ENCODE data around the gene ZNF837.
"Not testable (repeated sequence)": the region's sequence is repeated elsewhere in the genome, so short reads cannot be mapped to it uniquely, and the experiment has no call there.

ZNF837 gene

DNA sequence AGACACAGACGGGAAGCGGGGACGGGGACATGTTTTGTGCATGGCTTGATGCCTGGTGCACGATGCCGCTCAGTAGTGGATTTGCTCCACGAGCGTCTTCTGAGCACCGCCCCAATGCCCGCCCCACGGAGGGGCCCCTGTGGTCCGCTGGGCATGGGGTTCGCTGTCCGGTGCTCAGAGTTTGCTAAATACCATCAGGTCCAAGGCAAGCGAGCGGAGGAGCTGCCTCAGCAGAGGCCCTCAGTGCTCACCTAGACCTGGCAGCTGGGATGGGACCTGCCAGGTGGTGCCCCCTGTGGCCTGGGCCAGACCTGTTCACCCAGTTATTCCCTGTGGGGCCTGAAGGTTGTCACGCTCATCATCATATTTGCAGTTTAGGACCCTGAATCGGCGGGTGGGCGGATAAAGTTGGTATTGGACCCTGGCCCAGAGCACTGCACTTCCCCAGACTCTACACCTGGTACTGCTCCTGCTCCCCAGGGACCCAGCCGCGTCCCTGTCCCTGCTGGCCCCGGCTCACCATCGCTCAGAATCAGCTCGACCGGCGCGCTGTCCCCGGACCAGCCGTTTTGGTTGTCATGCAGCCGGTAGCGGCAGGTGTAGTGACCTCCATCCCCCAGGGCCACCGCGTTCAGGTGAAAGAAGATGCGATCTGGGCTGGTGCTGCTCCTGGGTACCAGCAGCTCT lies 29.8 kb downstream of the ZNF837 start:
- no peak for DNase-seq (ENCODE audit: low spot score)

DNA sequence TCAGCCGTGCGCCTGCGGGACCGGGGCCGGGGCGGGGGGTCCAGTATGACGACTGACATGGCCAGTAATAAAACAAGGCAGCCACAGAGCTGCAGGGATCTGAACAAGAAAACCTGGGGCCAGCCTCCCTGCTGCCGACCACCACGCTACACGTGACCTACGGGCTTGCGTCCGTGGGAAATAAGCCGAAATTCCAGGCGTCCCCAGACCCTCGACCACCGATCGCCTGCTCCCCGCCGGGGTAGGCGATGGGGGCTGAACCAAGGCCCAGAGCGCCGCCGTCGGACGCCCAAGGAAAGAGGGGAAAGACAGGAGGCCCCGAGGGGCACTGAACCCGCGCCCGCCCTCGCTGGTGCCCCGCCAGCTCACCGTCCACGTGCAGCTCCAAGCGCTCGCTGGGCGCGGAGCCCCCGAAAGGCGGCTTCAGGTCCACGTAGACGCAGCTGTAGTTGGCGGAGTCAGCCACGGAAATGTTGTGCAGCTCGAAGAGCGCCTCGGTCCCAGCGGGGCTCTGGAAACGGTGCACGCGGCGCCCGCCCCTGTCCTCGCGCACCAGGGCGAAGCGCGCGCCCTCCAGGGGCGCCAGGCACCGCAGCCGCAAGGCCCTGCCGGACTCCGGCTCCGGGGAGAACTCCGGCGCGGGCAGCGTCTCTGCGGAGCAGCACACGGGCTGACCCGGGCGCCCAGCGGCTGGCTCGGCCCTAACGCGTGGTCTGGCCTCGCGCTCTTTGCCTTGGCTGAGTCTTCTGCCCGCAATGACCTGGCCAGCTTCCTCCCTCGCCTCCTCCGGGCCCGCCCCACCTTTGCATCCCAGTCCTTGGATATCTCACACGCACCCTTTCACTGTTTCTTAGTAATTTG lies 30.6 kb downstream of the ZNF837 start:
- DNase-seq (ENCODE audit: low spot score) = no peak

DNA sequence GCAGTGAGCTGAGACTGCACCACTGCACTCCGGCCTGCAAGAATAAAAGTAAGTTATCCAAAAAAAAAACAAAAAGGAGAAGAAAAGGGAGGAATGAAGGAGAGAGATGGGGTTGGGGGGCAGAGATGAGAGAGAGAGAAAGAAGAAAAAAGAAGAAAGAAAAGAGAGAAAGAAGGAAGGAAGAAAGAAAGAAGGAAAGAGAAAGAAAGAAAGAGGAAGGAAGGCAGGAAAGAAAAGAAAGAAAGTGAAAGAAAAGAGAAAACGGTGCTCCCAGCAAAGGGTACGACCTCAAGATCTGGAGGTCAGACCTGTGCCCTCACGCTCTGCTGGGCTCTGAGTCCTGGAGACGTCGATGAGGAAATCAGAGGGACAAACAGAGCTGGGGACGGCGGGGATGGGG lies 31.2 kb downstream of the ZNF837 start:
- no peak for DNase-seq (ENCODE audit: low spot score)

DNA sequence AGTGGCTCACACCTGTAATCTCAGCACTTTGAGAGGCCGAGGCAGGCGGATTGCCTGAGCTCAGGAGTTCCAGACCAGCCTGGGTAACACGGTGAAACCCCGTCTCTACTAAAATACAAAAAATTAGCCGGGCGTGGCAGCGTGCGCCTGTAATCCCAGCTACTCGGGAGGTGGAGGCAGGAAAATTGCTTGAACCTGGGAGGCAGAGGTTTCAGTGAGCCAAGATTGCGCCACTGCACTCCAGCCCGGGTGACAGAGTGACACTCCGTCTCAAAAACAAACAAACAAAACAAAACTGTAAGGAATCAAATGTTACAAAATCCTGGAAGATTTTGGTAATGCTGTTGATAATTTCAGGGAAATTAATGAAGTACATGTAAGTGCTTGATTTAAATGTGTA lies 32.8 kb downstream of the ZNF837 start:
- not testable (repeated sequence) for DNase-seq (ENCODE audit: low spot score)

DNA sequence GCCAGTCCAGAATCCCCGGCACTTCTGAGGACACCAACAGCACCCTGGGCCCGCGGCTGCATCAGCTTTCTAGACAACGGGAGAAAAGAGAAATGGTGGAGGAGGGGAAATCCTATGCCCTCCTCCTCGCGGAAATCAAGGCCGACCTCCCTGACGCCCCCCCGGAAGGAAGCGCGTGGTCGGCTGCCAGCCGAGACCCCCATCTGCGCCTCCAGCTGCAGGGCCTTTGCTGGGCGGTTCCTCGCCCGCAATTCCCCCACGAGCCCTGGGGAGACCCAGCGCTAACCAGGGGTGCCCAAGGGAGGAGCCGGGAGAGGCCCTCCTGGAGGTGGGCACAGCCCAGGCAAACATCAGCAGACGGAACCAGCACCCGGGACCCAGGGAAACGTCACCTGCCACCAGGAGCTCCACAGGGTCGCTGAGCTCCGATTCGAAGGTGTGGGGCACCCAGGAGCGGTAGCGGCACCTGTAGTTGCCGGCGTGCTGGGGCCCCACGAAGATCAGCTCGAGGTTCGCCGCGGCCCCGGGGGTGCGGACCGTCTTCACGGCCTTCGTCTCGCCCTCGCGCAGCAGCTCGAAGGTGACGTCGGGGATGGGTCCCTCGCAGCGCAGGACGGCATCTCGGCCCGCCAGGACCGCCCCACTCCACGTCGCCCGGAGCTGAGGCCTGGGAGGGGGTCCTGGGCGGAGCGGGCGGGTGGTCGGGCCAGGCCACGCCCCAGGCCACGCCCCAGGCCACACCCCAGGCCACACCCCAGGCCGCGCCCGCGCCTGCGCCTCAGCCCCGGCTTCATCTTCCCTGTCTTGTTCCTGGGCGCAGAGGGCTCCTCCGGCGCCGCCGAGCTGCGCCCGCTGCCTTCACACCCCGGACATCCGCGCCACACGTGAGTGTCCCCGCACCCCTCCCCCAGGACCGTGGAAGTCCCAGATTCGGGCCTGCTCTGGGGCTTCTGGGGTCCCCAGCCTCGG lies 33.6 kb downstream of the ZNF837 start:
- no peak for DNase-seq (ENCODE audit: low spot score)

DNA sequence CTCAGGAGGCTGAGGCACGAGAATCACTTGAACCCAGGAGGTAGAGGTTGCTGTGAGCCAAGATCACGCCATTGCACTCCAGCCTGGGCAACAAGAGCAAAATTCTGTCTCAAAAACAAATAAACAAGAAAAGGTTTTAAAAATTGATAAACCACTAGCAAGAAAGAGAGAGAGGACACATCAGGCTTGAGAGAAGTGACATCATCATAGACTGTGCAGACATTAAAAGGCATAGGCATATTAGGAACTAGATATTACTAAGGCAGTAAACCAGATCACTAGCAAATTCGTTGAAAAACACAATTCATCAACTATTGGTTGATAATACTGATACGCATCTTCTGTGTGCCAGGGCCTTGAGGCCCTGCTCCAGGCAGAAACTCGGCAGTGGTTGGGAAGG lies 35.3 kb downstream of the ZNF837 start:
- DNase-seq (ENCODE audit: low spot score) = no peak

DNA sequence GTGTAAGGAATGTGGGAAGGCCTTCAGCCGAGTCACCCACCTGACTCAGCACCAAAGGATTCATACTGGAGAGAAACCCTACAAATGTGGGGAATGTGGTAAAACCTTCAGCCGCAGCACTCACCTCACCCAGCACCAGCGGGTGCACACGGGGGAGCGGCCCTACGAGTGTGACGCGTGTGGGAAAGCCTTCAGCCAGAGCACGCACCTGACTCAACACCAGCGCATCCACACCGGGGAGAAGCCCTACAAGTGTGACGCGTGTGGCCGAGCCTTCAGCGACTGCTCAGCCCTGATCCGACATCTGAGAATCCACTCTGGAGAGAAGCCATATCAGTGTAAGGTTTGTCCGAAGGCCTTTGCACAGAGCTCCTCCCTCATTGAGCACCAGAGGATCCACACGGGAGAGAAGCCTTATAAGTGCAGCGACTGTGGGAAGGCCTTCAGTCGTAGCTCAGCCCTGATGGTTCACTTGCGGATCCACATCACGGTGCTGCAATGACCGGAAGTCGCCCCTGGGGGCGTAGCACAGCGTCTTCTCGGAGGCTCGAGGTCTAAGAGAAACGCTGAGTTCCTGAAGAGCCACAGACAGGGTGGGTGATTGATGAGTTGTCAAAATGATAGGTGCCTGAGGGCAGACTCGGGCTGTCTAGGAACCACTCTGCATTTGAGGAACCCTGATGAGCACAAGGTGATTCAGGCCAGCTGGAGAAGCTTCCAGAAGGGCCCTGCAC lies 41.8 kb downstream of the ZNF837 start:
- DNase-seq (ENCODE audit: low spot score) = no peak

DNA sequence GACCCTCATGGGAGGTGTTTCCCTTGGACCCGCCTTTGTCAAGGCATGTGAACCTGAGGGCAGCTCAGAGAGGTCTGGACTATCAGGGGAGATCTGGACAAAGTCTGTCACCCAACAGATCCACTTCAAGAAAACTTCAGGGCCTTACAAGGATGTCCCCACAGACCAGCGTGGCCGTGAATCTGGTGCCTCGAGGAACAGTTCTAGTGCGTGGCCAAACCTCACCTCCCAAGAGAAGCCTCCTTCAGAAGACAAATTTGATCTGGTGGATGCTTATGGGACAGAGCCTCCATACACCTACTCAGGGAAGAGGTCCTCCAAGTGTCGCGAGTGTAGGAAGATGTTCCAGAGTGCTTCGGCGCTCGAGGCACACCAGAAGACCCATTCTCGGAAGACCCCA lies 42.5 kb downstream of the ZNF837 start:
- DNase-seq (ENCODE audit: low spot score) = no peak

DNA sequence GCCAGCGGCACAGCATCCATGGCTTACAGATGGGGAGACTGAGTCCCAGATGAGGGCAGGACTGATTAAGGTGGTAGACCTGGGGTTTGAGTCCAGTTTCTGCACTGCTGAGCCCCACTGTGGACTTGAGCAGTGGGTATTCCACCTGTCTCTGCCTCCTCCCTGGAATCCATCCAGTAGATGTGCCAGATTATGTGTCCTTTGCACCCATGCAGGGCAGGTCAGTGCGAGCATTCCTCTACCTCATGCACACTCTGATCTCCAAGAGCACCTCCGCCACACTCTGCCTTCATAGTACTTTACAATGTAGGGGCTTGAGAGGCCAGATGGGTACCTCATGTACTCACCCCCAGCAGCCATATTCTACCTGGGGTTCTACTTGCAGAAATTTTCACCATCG lies 44.0 kb downstream of the ZNF837 start:
- no peak for DNase-seq (ENCODE audit: low spot score)

DNA sequence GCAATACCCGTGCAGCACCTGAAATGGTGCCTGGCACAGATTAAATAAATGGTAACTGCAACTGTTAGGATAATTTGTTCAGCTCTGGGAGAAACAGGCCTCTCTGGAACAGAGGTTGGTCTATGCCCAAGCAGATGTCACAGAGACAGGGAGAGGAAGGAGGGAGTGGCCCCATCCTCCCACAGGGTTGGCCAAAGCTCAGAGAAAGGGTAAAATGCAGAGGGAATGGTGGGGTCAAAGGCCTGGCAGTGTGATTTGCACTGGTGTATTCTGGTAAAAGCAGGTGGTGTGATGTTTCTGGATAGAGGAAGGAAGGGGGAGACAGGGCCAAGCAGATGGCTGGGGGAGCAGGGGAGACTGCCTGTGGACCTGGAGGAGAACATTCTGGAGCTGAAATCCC lies 44.6 kb downstream of the ZNF837 start:
- no peak for DNase-seq (ENCODE audit: low spot score)

DNA sequence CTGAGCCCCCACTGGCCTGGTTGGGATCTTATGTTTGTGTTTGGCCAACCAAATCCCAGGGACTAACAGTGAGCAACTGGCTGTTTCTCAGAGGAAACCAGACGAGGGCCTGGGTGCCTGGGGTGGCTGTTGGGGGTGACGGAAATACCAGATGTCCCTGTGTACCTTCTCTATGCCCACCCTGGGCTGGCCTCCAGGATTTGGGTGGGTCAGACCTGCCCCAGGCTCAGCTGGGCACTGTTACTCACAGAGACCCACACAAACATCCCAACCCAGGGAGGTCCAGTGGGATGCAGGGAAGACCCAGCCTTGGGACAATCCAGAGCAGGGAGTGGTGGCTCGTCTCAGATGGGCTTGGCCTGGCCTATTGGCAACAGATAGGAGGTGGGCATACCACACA lies 45.2 kb downstream of the ZNF837 start:
- DNase-seq (ENCODE audit: low spot score) = no peak

DNA sequence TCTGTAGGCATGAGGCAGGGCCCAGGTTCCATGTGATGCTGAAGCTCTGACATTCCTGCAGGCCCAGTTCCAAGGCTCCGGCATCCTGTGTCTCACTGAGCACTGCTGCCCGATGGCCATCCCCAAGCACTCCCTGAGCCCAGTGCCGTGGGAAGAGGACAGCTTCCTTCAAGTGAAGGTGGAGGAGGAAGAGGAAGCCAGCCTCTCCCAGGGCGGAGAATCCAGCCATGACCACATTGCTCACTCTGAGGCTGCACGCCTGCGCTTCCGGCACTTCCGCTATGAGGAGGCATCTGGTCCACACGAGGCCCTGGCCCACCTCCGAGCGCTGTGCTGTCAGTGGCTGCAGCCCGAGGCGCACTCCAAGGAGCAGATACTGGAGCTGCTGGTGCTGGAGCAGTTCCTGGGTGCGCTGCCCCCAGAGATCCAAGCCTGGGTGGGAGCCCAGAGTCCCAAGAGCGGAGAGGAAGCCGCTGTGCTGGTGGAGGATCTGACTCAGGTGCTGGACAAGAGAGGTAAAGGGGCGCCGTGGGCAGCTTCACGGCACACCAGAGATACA lies 46.1 kb downstream of the ZNF837 start:
- no peak for DNase-seq (ENCODE audit: low spot score)

DNA sequence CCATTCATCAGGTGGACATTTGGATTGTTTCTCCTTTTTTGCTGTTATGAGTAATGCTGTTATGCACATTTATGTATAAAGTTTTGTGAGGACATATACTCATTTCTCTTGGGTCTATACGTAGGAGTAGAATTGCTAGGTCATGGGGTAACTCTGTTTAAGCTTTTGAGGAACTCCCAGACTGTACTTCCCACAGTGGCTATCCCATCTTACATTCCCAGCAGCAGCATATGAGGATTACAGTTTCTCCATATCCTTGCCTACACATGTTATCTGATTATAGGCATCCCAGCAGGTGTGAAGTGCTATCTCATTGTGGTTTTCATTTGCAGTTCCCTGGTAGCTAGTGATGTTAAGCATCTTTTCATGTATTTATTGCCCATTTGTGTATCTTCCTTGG lies 48.1 kb downstream of the ZNF837 start:
- DNase-seq (ENCODE audit: low spot score) = no peak

DNA sequence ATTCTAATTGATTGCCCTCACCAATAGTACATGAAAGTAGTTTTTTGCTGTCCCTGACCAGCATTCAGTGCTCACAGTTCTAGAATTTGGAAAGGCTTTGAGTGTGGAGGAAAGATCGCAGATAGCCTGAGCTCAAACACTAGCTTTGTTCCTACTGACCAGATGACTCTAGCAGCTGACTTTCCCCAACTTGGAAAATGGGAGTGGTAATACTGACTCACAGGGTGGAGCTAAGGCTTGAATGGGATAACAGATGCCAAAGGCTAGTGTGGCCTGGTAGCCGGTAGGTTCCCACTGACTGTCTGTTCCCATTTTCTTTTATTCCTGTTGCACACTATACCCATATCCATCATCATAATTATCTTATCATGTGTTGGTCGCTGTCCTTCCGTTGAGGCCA lies 50.4 kb downstream of the ZNF837 start:
- DNase-seq (ENCODE audit: low spot score) = no peak

DNA sequence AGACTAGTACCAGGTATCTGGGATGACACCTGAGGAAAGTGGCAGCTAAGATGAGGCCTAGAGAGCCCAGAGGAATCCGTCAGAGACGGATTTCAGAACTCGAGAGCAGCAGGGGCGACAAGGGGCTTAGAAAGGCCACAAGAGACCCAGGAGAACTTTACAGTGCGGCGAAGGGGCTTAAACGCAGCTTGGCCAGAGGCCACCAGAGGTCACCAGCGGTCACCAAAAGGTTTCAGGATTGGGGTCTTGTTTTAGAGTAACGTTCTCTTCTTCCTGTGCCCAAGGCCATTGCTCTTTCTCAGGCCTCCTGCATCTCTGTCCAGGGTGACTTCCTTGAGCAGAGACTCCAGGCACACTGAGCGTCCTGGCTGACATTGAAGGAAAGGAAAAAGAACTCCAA lies 51.8 kb downstream of the ZNF837 start:
- peak; percentile 45 for DNase-seq (ENCODE audit: low spot score)

DNA sequence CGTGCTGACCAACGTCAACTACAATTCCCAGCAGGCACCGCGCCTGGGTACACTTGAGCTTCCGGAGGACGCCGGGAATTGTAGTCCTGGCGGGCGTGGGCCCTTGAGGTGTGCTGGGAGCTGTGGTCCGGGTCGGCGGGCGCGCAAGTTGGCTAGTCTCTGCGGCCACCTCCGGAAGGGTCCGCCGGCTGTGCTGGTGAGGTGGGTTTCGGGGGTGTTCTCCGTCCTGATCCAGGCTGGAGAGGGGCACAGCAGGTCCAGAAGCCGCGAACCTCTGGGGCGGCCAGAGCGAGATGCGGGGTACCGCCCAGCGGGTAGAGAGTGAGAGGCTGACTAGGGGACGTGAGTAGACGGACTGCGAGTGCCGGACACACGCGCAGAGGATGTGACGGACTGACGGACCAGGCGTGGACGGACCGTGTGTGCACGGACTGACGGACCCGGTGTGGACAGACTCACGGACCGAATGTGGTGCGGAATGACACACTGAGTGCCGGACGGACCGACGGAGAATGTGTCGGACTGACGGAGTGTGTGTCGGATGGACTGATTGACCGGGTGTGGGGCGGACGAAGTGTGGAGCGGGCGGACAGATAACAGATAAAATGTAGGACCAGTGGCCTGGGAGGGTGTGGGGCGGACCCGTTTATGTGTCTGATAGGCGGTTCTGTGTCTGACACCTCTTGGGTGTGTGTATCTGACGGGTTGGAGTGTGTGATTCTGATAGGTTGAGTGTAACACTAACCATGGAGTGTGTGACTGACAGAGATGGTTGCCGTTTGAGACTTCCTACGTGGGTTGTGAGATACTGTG lies 53.7 kb downstream of the ZNF837 start, which contains the start of gene ZSCAN22:
ZSCAN22 (plus strand) TSS at position 81 of the 813 bp plus-strand sequence. CDS start 7,809 bp downstream, outside the sequence.
- DNase-seq (ENCODE audit: low spot score) = peak; percentile 92

DNA sequence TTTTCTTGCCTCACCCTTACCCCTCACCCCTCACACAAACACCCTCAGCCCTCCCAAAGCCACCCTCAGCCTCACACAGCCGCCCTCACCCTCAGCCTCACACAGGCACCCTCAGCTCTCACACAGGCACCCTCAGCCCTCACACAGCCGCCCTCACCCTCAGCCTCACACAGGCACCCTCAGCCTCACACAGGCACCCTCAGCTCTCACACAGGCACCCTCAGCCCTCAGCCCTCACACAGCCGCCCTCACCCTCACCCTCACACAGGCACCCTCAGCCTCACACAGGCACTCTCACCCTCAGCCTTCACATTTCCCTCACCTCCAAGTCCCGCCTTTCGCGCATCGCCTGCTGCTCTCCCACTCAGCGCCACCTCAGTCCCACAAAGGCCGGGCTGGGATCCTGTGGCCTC lies 54.3 kb downstream of the ZNF837 start:
- DNase-seq (ENCODE audit: low spot score) = no peak

DNA sequence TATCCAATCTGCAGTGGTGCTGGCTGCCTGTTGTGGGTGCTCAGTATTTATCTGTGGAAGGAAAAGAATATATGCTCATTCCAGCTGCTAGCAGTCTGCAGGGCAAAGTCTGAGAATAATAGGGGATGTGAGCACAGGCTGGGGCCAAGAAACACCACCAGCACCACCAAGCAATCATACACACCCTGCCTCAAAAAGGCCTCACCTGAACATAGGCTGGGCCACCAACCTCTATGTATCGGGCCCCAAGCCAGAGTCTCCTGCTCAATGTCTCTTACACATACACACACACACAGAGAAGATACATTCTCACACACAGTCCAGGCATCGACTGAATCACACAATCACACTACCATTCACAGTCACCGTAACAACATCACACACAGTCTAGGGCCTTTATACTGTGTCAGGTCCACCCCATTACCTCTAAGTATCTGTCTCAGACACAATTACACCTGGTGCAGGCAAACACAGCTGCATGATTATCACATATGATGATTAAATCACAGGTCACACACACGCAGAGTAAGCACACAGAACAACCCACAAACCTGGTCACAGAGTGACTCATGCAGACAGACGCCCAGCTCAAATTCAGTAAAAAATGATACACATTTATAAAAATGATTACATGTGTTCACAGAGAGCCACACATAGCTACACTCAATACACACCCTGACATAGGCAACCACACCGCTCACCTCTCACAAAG lies 55.4 kb downstream of the ZNF837 start:
- no peak for DNase-seq (ENCODE audit: low spot score)

DNA sequence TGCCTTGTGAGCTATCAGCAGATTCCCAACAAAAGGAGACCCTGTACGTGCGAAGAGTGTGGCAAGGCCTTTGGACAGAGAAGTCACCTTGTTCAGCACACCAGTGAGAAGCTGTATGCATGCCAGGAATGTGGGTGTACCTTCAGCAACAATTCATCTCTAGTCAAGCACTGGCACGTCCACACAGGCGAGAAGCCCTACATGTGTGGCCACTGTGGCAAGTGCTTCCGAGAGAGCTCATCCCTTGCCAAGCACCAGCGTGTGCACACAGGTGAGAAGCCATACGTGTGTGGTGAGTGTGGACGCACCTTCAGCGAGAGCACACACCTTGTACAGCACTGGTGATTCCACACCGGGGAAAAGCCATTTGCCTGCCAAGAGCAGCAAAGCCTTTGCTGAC lies 61.6 kb downstream of the ZNF837 start:
- DNase-seq (ENCODE audit: low spot score) = no peak

DNA sequence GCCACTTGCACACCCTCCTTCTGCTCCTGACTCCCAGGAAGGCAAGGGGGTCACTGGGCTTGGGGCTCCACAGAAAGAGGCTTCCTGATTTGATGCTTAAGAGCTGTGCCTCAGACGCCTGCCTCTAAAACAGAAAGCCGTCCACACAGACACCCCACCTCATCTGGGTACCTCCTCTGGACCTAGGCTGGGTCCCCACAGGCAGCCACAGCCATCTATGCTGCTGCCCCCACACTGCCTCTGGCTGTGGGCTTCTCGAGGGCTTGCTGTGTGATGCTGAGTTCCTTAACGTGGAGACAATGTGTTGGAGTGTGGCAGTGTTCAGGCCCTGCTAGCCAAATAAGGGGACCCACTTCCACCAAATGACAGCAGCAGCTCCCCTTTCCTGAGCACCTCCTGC lies 62.5 kb downstream of the ZNF837 start:
- no peak for DNase-seq (ENCODE audit: low spot score)
